A549 (cell line): ENCODE results near the gene SNRPA1. TPM values are rescaled to one million over a fixed set of nuclear protein-coding genes. Genes with fewer than 3 reads are reported as not detected.

Source experiments
- ATAC-seq, 2 experiments: fragments of 200-7000 bp in 1 of 2; fragments of >200 bp in 1 of 2; cut with Nextera tagmentation in 1 of 2; cut with Tn5 transposase in 1 of 2; 3 replicates each; pipeline versions ENCODE4 v1.8.0 to v1.9.1; 2018 to 2020; ENCODE audit warnings: mild to moderate bottlenecking in 1 of 2, moderate library complexity in 1 of 2
- CTCF ChIA-PET: fragments of 300-600 bp; sonication (Branson Sonifier 250); formaldehyde crosslinking; extraction: SDS; loops from one replicate; lab custom pipeline; 2021; ENCODE audit warnings: antibody characterized with exemption, inconsistent platforms; lab: Yijun Ruan, JAX
- POLR2A ChIA-PET: fragments of 350-600 bp; formaldehyde crosslinking; extraction: SDS; loops from one replicate; lab custom pipeline; 2021; ENCODE audit warnings: antibody characterized with exemption, inconsistent platforms; lab: Yijun Ruan, JAX
- DNase-seq, 2 experiments: peaks; one replicate each; pipeline versions ENCODE4 v3.0.0 to v3.0.0-alpha.2; 2011 to 2016; ENCODE audit warnings: low read depth in 1 of 2, low spot score in 1 of 2
- FAIRE-seq: peaks from 2 replicates; lab custom pipeline; 2011; peaks lifted over from hg19 to GRCh38; lab: Jason Lieb, UNC
- H3K27ac ChIP-seq, 2 experiments: fragments of >200 bp; sonication (Bioruptor Twin); formaldehyde crosslinking; 3 replicates each; pipeline ENCODE4 v1.5.1; 2016 to 2017
- H3K4me1 ChIP-seq: fragments of >200 bp; sonication (Bioruptor Twin); formaldehyde crosslinking; 3 replicates; pipeline ENCODE4 v1.6.1; 2016
- H3K4me2 ChIP-seq: fragments of >200 bp; sonication (Bioruptor Twin); formaldehyde crosslinking; 3 replicates; pipeline ENCODE4 v1.6.1; 2016
- H3K4me3 ChIP-seq: fragments of >200 bp; sonication (Bioruptor Twin); formaldehyde crosslinking; 3 replicates; pipeline ENCODE4 v1.5.1; 2016
- H3K9me3 ChIP-seq: fragments of >200 bp; sonication (Bioruptor Twin); formaldehyde crosslinking; 3 replicates; pipeline ENCODE4 v1.6.1; 2016
- CBX2 ChIP-seq: fragments of 200-600 bp; sonication (generic); IDR thresholded peaks from 2 replicates; pipeline ENCODE4 v1.6.1; 2016; ENCODE audit warnings: low read depth, mild to moderate bottlenecking, borderline replicate concordance
- CHD2 ChIP-seq: fragments of 150-350 bp; IDR thresholded peaks from 2 replicates; pipeline ENCODE4 v1.6.1; 2014; ENCODE audit warnings: low read length; ENCODE audit not compliant: partially characterized antibody
- CHD4 ChIP-seq: fragments of 200-600 bp; sonication (generic); IDR thresholded peaks from 2 replicates; pipeline ENCODE4 v1.6.1; 2016; ENCODE audit warnings: antibody characterized with exemption, mild to moderate bottlenecking, borderline replicate concordance
- CTCF ChIP-seq: fragments of >200 bp; sonication (Bioruptor Twin); formaldehyde crosslinking; IDR thresholded peaks from 3 replicates; pipeline ENCODE4 v1.5.1; 2016
- EHMT2 ChIP-seq: fragments of 200-600 bp; sonication (generic); IDR thresholded peaks from 2 replicates; pipeline ENCODE4 v1.6.1; 2016; ENCODE audit warnings: antibody characterized with exemption, low read depth, mild to moderate bottlenecking, moderate library complexity
- FOSB ChIP-seq: fragments of 250-450 bp; sonication (Bioruptor Pico); IDR thresholded peaks from 2 replicates; pipeline ENCODE4 v1.5.0; 2020; ENCODE audit warnings: mild to moderate bottlenecking, moderate library complexity
- FOSL2 ChIP-seq, 2 experiments: fragments of 450-650 bp in 1 of 2; fragments of >200 bp in 1 of 2; sonication (Bioruptor Twin) in 1 of 2; formaldehyde crosslinking; IDR thresholded peaks; 2 replicates each; pipeline versions ENCODE4 v1.5.0 to v1.6.1; 2016 to 2020; ENCODE audit warnings: mild to moderate bottlenecking in 1 of 2, moderate library complexity in 1 of 2
- HES2 ChIP-seq: fragments of >200 bp; sonication (Bioruptor Twin); formaldehyde crosslinking; IDR thresholded peaks from 2 replicates; pipeline ENCODE4 v1.6.1; 2016
- HOXA7 ChIP-seq: fragments of 250-450 bp; sonication (Bioruptor Pico); IDR thresholded peaks from 2 replicates; pipeline ENCODE4 v1.5.0; 2020; ENCODE audit warnings: mild to moderate bottlenecking, moderate library complexity
- JUN ChIP-seq, 2 experiments: fragments of >200 bp; sonication (Bioruptor Twin); formaldehyde crosslinking; IDR thresholded peaks; 2 replicates in 1 of 2; 3 replicates in 1 of 2; pipeline ENCODE4 v1.6.1; 2016 to 2017
- MAZ ChIP-seq: fragments of 150-350 bp; IDR thresholded peaks from 2 replicates; pipeline ENCODE4 v1.6.1; 2014; ENCODE audit warnings: antibody characterized with exemption, low read depth, low read length, borderline replicate concordance
- NR3C1 ChIP-seq: fragments of >200 bp; sonication (Bioruptor Twin); formaldehyde crosslinking; IDR thresholded peaks from 3 replicates; pipeline ENCODE4 v1.6.1; 2017
- RAD21 ChIP-seq, 2 experiments: fragments of >200 bp in 1 of 2; sonication (Bioruptor Twin) in 1 of 2; formaldehyde crosslinking in 1 of 2; IDR thresholded peaks in 1 of 2; conservative IDR thresholded peaks in 1 of 2; 2 replicates in 1 of 2; 3 replicates in 1 of 2; pipeline ENCODE4 v1.6.1; 2012 to 2018; ENCODE audit warnings: inconsistent platforms in 1 of 2
- RARB ChIP-seq: fragments of 250-450 bp; sonication (Bioruptor Pico); IDR thresholded peaks from 2 replicates; pipeline ENCODE4 v1.8.0; 2021; ENCODE audit warnings: mild to moderate bottlenecking, moderate library complexity
- RCOR1 ChIP-seq: fragments of 150-350 bp; IDR thresholded peaks from 2 replicates; pipeline ENCODE4 v1.6.1; 2014; ENCODE audit warnings: antibody characterized with exemption, low read length, low read depth
- RNF2 ChIP-seq: fragments of 200-600 bp; sonication (generic); IDR thresholded peaks from 2 replicates; pipeline ENCODE4 v1.6.1; 2016; ENCODE audit warnings: low read depth, mild to moderate bottlenecking, antibody characterized with exemption, moderate library complexity, borderline replicate concordance
- SREBF2 ChIP-seq: fragments of 450-650 bp; IDR thresholded peaks from 2 replicates; pipeline ENCODE4 v1.6.1; 2014; ENCODE audit warnings: mild to moderate bottlenecking, moderate library complexity
- TP53 ChIP-seq: fragments of 250-450 bp; sonication (Bioruptor Pico); IDR thresholded peaks from 2 replicates; pipeline ENCODE4 v1.5.0; 2021; ENCODE audit warnings: mild to moderate bottlenecking, moderate library complexity
- USF2 ChIP-seq: fragments of 450-650 bp; IDR thresholded peaks from 2 replicates; pipeline ENCODE4 v1.6.1; 2014; ENCODE audit warnings: antibody characterized with exemption
- ZC3H11A ChIP-seq: fragments of 450-650 bp; IDR thresholded peaks from 2 replicates; pipeline ENCODE4 v1.6.1; 2014; ENCODE audit warnings: antibody characterized with exemption, mild to moderate bottlenecking
- ZNF302 ChIP-seq: fragments of 250-450 bp; sonication (Bioruptor Pico); IDR thresholded peaks from 2 replicates; pipeline ENCODE4 v1.9.0; 2021; ENCODE audit warnings: inconsistent platforms, mild to moderate bottlenecking, moderate library complexity
- ZSCAN20 ChIP-seq: fragments of 250-450 bp; sonication (Bioruptor Pico); IDR thresholded peaks from 2 replicates; pipeline ENCODE4 v1.8.0; 2022; ENCODE audit warnings: mild to moderate bottlenecking, moderate library complexity
- WGBS: methylation state at CpG from one replicate; pipeline ENCODE4 v1.1.6; 2017; ENCODE audit errors: missing lambda C conversion rate; 5-methylcytosine and 5-hydroxymethylcytosine counted together
- polyA plus RNA-seq, 4 experiments: library from polyadenylated mRNA; depleted of rRNA in 3 of 4; stranded (reverse); fragments of >200 nt; fragmentation: RNase III in 1 of 4; extraction: RNeasy Plus Mini Kit Qiagen cat#74134 plus additional on column Dnase treatment in 1 of 4; gene quantifications; 2 replicates in 3 of 4; 3 replicates in 1 of 4; pipeline ENCODE4 v1.2.3, GENCODE V29; 2011 to 2017

Gene SNRPA1
- polyA plus RNA-seq, 2 of the 4 experiments (the other 2 are of a cell fraction), result 140 to 177 TPM

- DNase-seq (no peak), ATAC-seq (no peak), FAIRE-seq (no peak)
- Histone ChIP-seq H3K9me3 (no peaks in the 10 kb centered on the region), H3K4me2 (no peak overlapping the region), H3K4me3 (no peak overlapping the region), H3K27ac (no peak overlapping the region), H3K4me1 (no peaks in the 10 kb centered on the region)
- ChIA-PET POLR2A (no interaction called here), CTCF (interaction anchor here (0.6 to 6.3 kb wide), 12 partner anchors 9 to 891 kb away, joined by 3 to 58 read pairs (median 4); partner anchors contain the start of gene CHSY1)
- WGBS, result 79% methylated on average over 5 of the region's 5 CpGs
- TF ChIP-seq TP53 (CRISPR knock-in tag) (no peak), CHD2 (no peak), FOSB (CRISPR knock-in tag) (no peak), MAZ (no peak), ZSCAN20 (no peak), SREBF2 (no peak)
These were observed 54.7 kb downstream of the SNRPA1 start for GRCh38 chr15:101240358-101240757.

- ChIA-PET CTCF (interaction anchor here (0.6 to 6.3 kb wide), 11 partner anchors 8 to 890 kb away, joined by 3 to 58 read pairs (median 4); partner anchors contain the start of gene CHSY1), POLR2A (no interaction called here)
- ATAC-seq, result no peak
- H3K4me1 ChIP-seq, result no peaks in the 10 kb centered on the region
- 88% methylated on average over 6 of the region's 6 CpGs for WGBS
- no peak overlapping the region for H3K4me3 ChIP-seq
- DNase-seq, result no peak
- H3K27ac ChIP-seq, result no peak overlapping the region
- no peak for FAIRE-seq
- H3K9me3 ChIP-seq, result no peaks in the 10 kb centered on the region
- H3K4me2 ChIP-seq, result no peak overlapping the region
- no peak for TF ChIP-seq CBX2
These were observed 55.3 kb downstream of the SNRPA1 start for GRCh38 chr15:101239724-101240136.

GRCh38 chr15:101237251-101237650 lies 57.8 kb downstream of the SNRPA1 start:
- WGBS, result 91% methylated on average over 12 of the region's 12 CpGs
- Histone ChIP-seq H3K4me3 (no peak overlapping the region), H3K9me3 (no peaks in the 10 kb centered on the region), H3K27ac (no peak overlapping the region)
- ATAC-seq, result no peak
- no peak for TF ChIP-seq NR3C1
- no peak for TF ChIP-seq CTCF
- no peak for TF ChIP-seq RNF2
- no peak for TF ChIP-seq ZC3H11A
- no peak for TF ChIP-seq ZNF302
- TF ChIP-seq RCOR1, result no peak
- TF ChIP-seq HOXA7 (CRISPR knock-in tag), result no peak
- TF ChIP-seq, all 56 proteins: peak for 0
- FAIRE-seq (no peak), DNase-seq (no peak)
- no peaks in the 10 kb centered on the region for H3K4me1 ChIP-seq
- POLR2A ChIA-PET, result no interaction called here
- CTCF ChIA-PET, result interaction anchor here (0.6 to 1.9 kb wide), 3 partner anchors 11 to 364 kb away, joined by 3 to 5 read pairs (median 3); no protein-coding TSS in a partner anchor
- H3K4me2 ChIP-seq, result no peak overlapping the region

- H3K27ac ChIP-seq, result no peak overlapping the region
- no peak for FAIRE-seq
- POLR2A ChIA-PET, result no interaction called here
- H3K4me3 ChIP-seq, result no peak overlapping the region
- DNase-seq, result no peak
- 91% methylated on average over 5 of the region's 5 CpGs for WGBS
- CTCF ChIA-PET, result interaction anchor here (0.6 to 1.1 kb wide), 3 partner anchors 11 to 144 kb away, joined by 3 read pairs; no protein-coding TSS in a partner anchor
- no peak overlapping the region for H3K4me2 ChIP-seq
- H3K4me1 ChIP-seq, result no peaks in the 10 kb centered on the region
- H3K9me3 ChIP-seq, result peaks cover 2% of the 10 kb centered on the region; the same call in 1 of the 3 replicates
- ATAC-seq, result no peak
- no peak for TF ChIP-seq RNF2
- TF ChIP-seq USF2, result no peak
- TF ChIP-seq EHMT2, result no peak
- no peak for TF ChIP-seq JUN (IDR thresholded peaks at IDR 0.05)
- TF ChIP-seq CHD4, result no peak
- no peak for TF ChIP-seq RAD21 (conservative IDR thresholded peaks at IDR 0.05 in 1 of 2, IDR thresholded peaks at IDR 0.05 in 1 of 2)
- TF ChIP-seq FOSL2 (IDR thresholded peaks at IDR 0.05), result no peak
- TF ChIP-seq FOSL2 (CRISPR knock-in tag; IDR thresholded peaks at IDR 0.05), result no peak
- TF ChIP-seq RARB (CRISPR knock-in tag), result no peak
- TF ChIP-seq CTCF, result no peak
- no peak for TF ChIP-seq HES2
These were observed 61.3 kb downstream of the SNRPA1 start for GRCh38 chr15:101233651-101234280.
